ENCODE measurements around the gene RCCD1. TPM values are rescaled to one million over a fixed set of nuclear protein-coding genes. Genes with fewer than 3 reads are reported as not detected.

The RCCD1 gene
- total RNA-seq, 1 donor from 2014 or later = 23.0 TPM

DNA sequence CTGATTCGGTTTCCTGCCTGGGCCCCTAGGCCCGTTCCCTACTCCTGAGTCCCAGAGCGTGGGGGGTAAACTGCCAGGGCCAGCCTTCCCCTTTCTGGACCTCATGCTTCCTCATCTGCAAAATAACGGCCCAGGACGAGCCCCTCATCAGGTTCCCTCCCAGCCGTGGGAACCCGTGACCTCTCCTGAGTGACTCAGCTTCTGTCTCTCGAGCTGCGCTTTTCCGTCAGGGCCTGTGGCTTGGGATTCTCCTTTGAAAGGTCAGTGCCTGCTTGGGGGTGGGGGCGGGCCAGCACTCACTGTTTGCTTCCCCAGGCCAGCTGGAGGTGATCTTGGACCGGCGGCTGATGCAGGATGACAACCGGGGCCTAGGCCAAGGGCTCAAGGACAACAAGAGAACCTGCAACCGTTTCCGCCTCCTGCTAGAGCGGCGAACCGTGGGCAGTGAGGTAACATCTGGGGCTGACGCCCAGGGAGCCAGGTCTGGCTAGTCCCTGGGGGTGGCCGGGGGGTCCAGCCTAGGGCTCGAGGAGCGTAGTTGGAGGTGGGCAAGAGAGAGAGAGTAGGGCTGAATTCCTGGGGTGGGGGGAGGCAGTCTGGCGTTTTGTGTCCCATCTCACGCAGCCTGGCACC lies 38.8 kb upstream of the RCCD1 start:
- TF ChIP-seq, protein P1, sequence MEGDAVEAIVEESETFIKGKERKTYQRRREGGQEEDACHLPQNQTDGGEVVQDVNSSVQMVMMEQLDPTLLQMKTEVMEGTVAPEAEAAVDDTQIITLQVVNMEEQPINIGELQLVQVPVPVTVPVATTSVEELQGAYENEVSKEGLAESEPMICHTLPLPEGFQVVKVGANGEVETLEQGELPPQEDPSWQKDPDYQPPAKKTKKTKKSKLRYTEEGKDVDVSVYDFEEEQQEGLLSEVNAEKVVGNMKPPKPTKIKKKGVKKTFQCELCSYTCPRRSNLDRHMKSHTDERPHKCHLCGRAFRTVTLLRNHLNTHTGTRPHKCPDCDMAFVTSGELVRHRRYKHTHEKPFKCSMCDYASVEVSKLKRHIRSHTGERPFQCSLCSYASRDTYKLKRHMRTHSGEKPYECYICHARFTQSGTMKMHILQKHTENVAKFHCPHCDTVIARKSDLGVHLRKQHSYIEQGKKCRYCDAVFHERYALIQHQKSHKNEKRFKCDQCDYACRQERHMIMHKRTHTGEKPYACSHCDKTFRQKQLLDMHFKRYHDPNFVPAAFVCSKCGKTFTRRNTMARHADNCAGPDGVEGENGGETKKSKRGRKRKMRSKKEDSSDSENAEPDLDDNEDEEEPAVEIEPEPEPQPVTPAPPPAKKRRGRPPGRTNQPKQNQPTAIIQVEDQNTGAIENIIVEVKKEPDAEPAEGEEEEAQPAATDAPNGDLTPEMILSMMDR (IDR thresholded peaks at IDR 0.05; ENCODE audit: unreplicated experiment) = no peak
- Mint-ChIP-seq H3K9me3 (ENCODE audit: low read depth) (no peaks in the 10 kb centered on the region), H3K4me3 (ENCODE audit: low read depth) (no peak overlapping the region), H3K4me1 (ENCODE audit: low read depth) (no peaks in the 10 kb centered on the region), H3K27me3 (no peaks in the 10 kb centered on the region), H3K27ac (no peak overlapping the region), H3K36me3 (ENCODE audit: insufficient read depth) (peaks cover 21% of the 10 kb centered on the region)
- DNase-seq (ENCODE audit: low spot score, unreplicated experiment) = no peak

DNA sequence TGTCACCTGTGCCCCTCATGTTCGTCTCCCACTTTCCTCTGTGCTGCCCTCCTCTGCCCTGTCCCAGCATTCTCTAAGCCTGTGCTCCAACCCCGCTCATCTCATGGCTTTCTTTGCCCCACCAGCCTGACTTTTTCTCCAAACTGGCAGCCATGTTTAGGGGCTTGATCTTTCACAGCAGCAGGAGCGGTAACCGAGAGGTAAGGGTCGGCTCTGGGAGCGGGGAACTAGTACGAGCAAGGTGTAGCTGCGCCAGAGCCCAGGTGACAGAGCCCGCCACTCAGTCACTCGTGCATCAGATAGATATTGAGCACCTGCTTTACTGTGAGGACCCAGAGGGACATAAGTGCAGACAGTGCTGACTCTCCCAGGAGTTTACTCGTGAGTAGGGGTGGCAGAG lies 38.2 kb upstream of the RCCD1 start:
- Mint-ChIP-seq H3K27ac (no peak overlapping the region), H3K27me3 (no peaks in the 10 kb centered on the region), H3K9me3 (ENCODE audit: low read depth) (no peaks in the 10 kb centered on the region), H3K4me1 (ENCODE audit: low read depth) (no peaks in the 10 kb centered on the region), H3K4me3 (ENCODE audit: low read depth) (no peak overlapping the region), H3K36me3 (ENCODE audit: insufficient read depth) (peaks cover 23% of the 10 kb centered on the region)
- no peak for DNase-seq (ENCODE audit: low spot score, unreplicated experiment)
- TF ChIP-seq, protein P1 (IDR thresholded peaks at IDR 0.05; ENCODE audit: unreplicated experiment) = no peak

DNA sequence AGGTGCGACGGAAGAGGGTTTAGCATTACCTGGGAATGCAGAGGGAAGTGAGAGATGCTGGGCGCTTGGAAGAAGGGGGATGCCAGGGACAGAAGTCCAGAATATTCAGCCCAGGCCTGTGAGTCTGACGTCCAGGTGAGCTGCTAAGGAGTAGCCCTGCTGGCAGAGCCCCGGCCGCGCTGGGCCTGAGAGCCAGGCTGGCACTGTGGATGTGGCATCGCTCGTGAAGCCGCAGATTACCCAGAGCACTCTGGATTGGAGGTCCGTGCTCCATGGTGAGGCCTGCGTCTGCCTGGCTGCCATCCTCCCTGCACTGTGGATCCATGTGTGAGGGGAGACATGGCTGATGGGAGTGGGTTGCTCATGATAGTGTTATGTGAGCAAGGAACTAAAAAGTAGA lies 37.1 kb upstream of the RCCD1 start:
- DNase-seq (ENCODE audit: low spot score, unreplicated experiment) = no peak
- Mint-ChIP-seq H3K36me3 (ENCODE audit: insufficient read depth) (peaks cover 23% of the 10 kb centered on the region), H3K4me1 (ENCODE audit: low read depth) (no peaks in the 10 kb centered on the region), H3K4me3 (ENCODE audit: low read depth) (no peak overlapping the region), H3K27ac (no peak overlapping the region), H3K27me3 (no peaks in the 10 kb centered on the region), H3K9me3 (ENCODE audit: low read depth) (no peaks in the 10 kb centered on the region)
- TF ChIP-seq, protein P1 (IDR thresholded peaks at IDR 0.05; ENCODE audit: unreplicated experiment) = no peak

DNA sequence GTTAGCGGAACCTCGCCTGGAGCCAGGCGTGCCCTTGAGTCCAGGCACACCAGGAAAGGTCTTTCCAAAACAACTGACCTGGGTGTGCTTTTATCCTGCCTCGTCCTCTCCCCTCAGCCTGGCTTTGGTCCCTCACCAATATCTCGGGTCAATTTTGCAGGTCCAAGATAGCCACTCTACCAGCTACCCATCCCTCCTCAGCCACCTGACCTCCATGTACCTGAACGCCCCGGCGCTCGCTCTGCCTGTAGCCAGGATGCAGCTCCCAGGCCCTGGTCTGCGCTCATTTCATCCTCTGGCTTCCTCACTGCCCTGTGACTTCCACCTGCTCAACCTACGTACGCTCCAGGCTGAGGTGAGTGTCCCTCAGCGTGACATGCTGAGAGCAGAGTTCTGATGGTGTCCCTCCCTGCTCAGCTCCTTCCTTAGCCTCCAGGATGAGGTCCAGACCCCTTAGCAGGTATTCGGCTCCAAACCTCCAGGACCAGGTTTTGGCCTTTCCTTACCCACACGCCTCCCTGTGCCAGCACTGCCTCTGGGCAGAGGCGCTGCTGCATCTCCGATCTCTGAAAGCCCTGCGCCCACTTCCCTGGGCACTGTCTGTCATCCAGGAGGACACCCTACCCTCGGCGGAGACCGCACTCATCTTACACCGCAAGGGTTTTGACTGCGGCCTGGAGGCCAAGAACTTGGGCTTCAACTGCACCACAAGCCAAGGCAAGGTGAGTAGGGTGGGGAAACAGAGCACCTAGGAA lies 36.5 kb upstream of the RCCD1 start:
- TF ChIP-seq, protein P1 (IDR thresholded peaks at IDR 0.05; ENCODE audit: unreplicated experiment) = no peak
- H3K9me3 Mint-ChIP-seq (ENCODE audit: low read depth) = no peaks in the 10 kb centered on the region
- H3K4me3 Mint-ChIP-seq (ENCODE audit: low read depth) = no peak overlapping the region
- H3K27ac Mint-ChIP-seq = no peak overlapping the region
- peaks cover 23% of the 10 kb centered on the region for H3K36me3 Mint-ChIP-seq (ENCODE audit: insufficient read depth)
- H3K27me3 Mint-ChIP-seq = no peaks in the 10 kb centered on the region
- DNase-seq (ENCODE audit: low spot score, unreplicated experiment) = no peak
- no peaks in the 10 kb centered on the region for H3K4me1 Mint-ChIP-seq (ENCODE audit: low read depth)

DNA sequence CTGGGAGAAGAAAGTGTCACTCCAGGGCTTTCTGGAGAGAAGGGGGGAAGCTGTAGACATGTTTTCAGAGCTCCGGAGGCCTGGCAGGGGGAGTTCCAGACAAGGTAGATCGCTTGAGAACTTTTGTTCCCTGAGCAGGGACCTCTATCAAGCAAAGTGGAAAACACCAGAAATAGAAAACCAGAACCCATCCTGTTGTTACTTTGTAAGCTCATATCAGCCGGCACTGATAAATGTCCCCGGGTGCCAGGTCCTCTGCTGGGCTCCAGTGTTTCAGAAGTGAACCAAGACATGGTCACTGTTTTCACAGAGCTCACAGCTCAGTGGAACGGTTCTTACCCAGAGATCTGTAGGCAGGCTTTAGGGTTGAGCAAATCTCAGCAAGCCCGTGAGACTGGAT lies 35.8 kb upstream of the RCCD1 start:
- no peak for DNase-seq (ENCODE audit: low spot score, unreplicated experiment)

More for the DNA sequence above, 35.8 kb upstream of the RCCD1 start:
- Mint-ChIP-seq H3K27me3 (no peaks in the 10 kb centered on the region), H3K4me1 (ENCODE audit: low read depth) (no peaks in the 10 kb centered on the region), H3K27ac (no peak overlapping the region), H3K36me3 (ENCODE audit: insufficient read depth) (peaks cover 22% of the 10 kb centered on the region), H3K4me3 (ENCODE audit: low read depth) (no peak overlapping the region), H3K9me3 (ENCODE audit: low read depth) (no peaks in the 10 kb centered on the region)
- TF ChIP-seq, protein P1 (IDR thresholded peaks at IDR 0.05; ENCODE audit: unreplicated experiment) = no peak

Data from progenitor cell of endocrine pancreas (in vitro differentiated cells).